IPS-15b (cell line): ENCODE data around the gene NKAIN2.
"Not testable (repeated sequence)": the region's sequence is repeated elsewhere in the genome, so short reads cannot be mapped to it uniquely, and the experiment has no call there.

Experiments
- H3K27me3 ChIP-seq: one replicate; pipeline ENCODE4 v1.6.1; 2013; ENCODE audit warnings: low read length; ENCODE audit not compliant: control insufficient read depth, insufficient read depth
- H3K36me3 ChIP-seq: one replicate; pipeline ENCODE4 v1.6.1; 2013; ENCODE audit warnings: low read length; ENCODE audit not compliant: control insufficient read depth, insufficient read depth
- H3K4me1 ChIP-seq: one replicate; pipeline ENCODE4 v1.6.1; 2013; ENCODE audit warnings: mild to moderate bottlenecking, low read length; ENCODE audit not compliant: control insufficient read depth, insufficient read depth
- H3K4me3 ChIP-seq: one replicate; pipeline ENCODE4 v1.5.1; 2013; ENCODE audit warnings: low read depth, low read length
- H3K9ac ChIP-seq: one replicate; pipeline ENCODE4 v1.6.1; 2013; ENCODE audit warnings: low read depth, mild to moderate bottlenecking, low read length
- H3K9me3 ChIP-seq: one replicate; pipeline ENCODE4 v1.6.1; 2013; ENCODE audit warnings: mild to moderate bottlenecking, low read length; ENCODE audit not compliant: control insufficient read depth, insufficient read depth

The NKAIN2 gene

DNA sequence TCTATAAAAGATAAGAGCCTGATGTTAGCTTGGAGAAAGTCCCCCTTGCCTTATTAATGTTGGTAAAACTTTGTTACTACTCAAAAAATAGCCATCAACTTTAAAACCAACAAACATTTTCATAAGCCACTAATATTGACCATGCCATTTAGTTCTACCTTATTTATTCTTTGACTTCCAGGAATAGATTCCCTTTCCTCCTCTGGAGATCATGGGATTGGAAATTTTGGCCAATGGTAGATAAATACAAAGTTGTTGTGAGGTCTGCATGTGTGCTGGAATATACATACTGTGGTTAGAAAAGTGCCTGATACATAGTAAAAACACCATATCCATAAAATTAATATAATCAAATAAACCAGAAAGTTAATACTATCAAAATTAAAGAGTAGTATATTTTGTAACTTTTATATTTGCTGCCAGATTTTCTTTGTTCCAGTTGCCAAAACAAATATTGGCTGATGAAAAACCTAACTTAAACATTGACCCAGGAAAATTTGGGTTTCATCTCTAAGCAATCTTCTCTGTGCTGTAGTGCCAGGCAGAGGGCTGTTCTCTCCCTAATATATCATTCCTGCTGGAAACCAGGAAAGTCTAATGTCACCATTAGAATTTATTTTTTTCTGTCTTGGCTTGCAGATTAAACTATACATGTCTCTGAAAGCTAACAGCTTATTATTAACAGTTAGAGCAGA, 169.1 kb downstream of the NKAIN2 start:
- Histone ChIP-seq H3K36me3 (no peaks in the 10 kb centered on the region), H3K4me1 (no peaks in the 10 kb centered on the region), H3K27me3 (no peaks in the 10 kb centered on the region), H3K9ac (no peak overlapping the region), H3K4me3 (no peak overlapping the region), H3K9me3 (no peaks in the 10 kb centered on the region)

DNA sequence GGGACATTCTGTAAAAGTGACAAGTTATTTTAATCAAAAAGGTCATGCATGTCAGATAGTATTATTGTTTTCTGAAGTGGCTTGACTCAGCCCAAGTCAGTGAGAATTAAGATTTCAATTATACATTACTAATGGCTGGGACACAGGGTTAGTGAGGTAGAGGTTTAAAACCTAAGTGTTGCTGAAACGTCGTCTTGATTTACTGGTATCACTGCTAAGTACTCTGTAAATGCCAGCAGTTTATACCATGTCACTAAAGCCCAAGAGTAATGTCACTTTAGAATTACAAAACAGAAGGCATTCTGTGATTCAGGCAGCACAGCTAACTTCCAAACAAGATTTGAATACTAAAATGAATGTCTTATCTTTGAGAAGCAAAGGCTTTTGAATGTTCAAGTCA, 176.6 kb downstream of the NKAIN2 start:
- no peaks in the 10 kb centered on the region for H3K36me3 ChIP-seq
- no peak overlapping the region for H3K4me3 ChIP-seq
- H3K4me1 ChIP-seq = no peaks in the 10 kb centered on the region
- H3K27me3 ChIP-seq = no peaks in the 10 kb centered on the region
- H3K9ac ChIP-seq = no peak overlapping the region
- no peaks in the 10 kb centered on the region for H3K9me3 ChIP-seq

DNA sequence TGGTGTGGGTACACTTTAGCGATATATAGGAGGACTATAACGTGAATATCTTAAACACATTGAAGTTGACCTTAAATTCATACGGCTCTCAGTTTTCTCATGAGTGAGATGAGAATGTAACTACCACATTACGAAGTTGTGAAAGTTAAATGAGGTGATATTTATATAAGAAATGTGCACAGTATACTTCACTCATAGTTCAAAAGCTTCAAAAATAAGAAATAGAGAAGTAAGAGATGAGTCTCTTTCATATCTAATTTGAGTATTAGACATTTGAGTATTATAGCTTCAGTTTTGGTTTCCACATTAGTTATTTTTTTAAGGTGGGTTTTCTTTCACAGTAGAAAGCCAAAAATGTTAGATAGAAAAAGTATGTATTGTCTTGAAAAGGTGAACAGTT, 183.3 kb downstream of the NKAIN2 start:
- Histone ChIP-seq H3K4me1 (no peaks in the 10 kb centered on the region), H3K27me3 (no peaks in the 10 kb centered on the region), H3K9me3 (no peaks in the 10 kb centered on the region), H3K9ac (no peak overlapping the region), H3K4me3 (no peak overlapping the region), H3K36me3 (no peaks in the 10 kb centered on the region)

DNA sequence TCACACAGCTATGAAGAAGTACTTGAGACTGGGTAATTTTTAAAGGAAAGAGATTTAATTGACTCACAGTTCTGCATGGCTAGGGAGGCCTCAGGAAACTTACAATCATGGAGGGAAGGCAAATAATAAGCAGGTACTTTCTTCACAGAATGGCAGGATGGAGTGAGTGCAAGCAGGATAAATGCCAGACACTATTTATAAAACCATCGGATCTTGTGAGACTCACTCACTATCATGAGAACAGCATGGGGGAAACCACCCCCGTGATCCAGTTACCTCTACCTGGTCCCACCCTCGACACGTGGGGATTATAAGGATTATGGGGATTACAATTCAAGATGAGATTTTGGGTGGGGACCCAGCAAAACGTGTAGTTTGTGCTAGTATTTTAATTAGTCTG, 186.3 kb downstream of the NKAIN2 start:
- H3K36me3 ChIP-seq, H3K9ac ChIP-seq, H3K4me3 ChIP-seq, H3K4me1 ChIP-seq, H3K27me3 ChIP-seq, H3K9me3 ChIP-seq: not testable (repeated sequence)

DNA sequence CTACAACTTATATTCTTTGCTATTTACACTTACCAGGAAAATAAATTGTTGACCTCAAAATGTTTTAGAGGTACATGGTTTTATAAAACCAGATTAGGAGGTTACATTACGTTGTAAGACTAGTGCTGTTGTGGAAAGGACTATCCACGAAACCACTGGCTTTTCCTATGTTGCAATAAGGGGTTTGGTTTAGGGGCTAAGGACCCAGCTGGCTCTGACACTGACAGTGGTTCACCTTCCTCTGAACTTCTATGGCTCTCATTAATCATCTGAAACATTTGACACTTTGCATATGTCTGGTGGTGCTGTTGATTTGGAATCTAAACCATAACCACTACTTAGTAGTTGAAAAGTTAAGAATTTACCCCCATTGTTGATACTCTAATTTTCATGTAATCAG, 186.7 kb downstream of the NKAIN2 start:
- H3K9ac ChIP-seq = no peak overlapping the region
- no peak overlapping the region for H3K4me3 ChIP-seq
- H3K4me1 ChIP-seq = no peaks in the 10 kb centered on the region
- H3K9me3 ChIP-seq = no peaks in the 10 kb centered on the region
- no peaks in the 10 kb centered on the region for H3K27me3 ChIP-seq
- H3K36me3 ChIP-seq = no peaks in the 10 kb centered on the region

DNA sequence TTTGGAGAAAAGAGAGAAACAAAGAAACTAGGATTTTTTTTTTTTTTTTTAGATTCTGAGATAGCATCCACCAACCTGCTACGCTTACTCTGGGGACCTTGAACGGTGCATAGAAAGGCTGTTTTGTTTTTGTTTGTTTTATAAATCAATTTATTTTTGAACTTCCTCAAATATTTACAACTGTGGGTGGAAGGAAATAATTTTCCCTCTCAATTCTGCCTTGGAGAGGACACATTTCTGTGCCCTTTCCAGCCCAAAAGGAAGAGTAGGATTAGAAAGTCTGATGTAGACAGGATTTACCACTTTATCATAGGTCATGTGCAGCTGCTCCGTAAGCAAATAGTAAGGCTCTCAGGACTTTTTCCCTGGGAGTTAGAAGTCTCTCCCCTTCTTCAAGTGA, 190.5 kb downstream of the NKAIN2 start:
- Histone ChIP-seq H3K36me3 (no peaks in the 10 kb centered on the region), H3K4me3 (no peak overlapping the region), H3K9ac (no peak overlapping the region), H3K27me3 (no peaks in the 10 kb centered on the region), H3K9me3 (no peaks in the 10 kb centered on the region), H3K4me1 (no peaks in the 10 kb centered on the region)

DNA sequence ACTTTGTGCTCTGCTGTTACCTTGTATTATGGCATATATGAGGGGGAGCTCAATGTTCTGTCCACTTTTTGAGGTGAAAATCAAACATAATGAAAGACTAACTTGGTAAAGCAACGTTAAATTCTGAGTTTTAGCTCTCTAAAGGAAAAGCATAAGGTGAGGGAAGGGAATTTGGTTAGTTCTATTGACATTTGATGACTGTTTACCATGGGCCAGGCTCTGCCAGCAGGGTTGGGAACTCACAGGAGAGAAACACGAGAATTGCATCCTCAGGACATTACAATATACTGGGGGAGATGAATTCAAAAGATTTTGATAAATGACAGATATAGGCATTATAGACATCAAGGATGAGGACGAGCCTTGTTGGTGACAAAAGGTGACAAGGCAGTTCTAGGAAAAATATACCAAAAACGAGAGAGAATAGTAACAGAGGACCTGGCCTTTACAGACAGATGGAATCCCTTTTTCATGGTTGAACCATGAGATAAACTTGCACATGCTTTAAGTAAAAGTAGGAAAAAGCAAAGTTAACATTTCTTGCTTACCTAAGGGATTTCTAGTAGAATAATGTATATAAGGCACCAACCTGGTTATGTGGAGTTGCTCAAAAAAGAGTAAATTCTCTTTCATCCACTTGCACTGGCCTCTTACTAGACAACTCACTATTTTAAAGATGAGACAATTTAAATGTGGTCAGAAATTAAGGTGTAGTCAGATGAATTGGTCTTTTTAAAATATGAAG, 191.4 kb downstream of the NKAIN2 start:
- Histone ChIP-seq H3K9ac (no peak overlapping the region), H3K27me3 (no peaks in the 10 kb centered on the region), H3K9me3 (no peaks in the 10 kb centered on the region), H3K4me1 (no peaks in the 10 kb centered on the region), H3K4me3 (no peak overlapping the region), H3K36me3 (no peaks in the 10 kb centered on the region)

DNA sequence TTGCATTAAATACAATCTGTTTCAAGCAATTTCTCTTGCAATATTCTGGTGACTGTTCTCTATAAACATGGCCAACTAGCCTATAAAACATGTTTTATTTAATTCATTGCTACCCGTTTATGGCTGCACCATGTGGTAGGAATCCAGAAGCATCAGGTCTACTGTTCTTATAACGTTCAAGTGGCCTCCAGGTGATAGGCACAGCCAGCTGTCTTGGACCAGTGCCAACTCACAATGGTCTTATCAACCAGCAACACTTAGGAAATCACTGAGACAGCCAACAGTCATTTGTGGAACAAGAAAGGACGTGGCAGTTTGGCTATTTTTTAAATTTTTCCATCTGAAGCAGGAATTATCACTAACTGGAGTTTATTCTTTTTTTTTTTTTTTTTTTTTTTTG, 193.6 kb downstream of the NKAIN2 start:
- H3K4me1 ChIP-seq = no peaks in the 10 kb centered on the region
- H3K36me3 ChIP-seq = no peaks in the 10 kb centered on the region
- H3K9ac ChIP-seq = no peak overlapping the region
- H3K9me3 ChIP-seq = no peaks in the 10 kb centered on the region
- H3K27me3 ChIP-seq = no peaks in the 10 kb centered on the region
- H3K4me3 ChIP-seq = no peak overlapping the region

DNA sequence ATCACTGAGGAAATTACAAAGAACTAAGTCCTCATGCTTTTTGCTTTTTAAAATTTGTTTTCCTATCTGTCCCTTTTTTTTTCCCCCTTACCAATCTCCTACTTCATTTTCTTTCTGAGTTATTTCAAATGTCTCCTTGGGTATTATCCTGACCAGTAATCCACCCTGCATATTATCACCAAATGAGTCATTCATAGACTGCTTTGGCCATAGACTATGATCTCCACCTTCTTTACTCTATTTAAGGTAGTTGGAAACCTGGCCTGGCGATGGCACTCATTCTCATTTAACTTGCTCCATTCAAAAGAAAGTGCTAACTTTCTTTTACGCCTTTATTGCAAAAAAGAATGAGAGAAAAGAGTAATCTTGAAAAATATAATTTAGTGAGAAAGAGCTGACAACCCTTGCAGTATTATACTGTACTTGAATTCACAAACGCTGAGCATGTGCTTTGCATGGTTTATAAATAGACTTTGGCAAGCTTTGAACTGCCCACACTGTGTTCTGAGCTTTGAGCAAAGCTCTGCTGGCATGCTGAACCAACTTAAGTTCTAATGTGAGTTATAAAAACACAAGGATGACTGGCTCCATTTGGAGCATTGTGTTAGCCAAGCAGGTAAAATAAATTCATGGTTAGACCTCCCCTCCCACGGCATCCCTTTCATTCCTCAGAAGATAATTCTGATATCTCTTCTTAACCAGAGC, 198.9 kb downstream of the NKAIN2 start:
- H3K4me3 ChIP-seq = no peak overlapping the region
- H3K36me3 ChIP-seq = no peaks in the 10 kb centered on the region
- no peak overlapping the region for H3K9ac ChIP-seq
- no peaks in the 10 kb centered on the region for H3K9me3 ChIP-seq
- H3K27me3 ChIP-seq = no peaks in the 10 kb centered on the region
- no peaks in the 10 kb centered on the region for H3K4me1 ChIP-seq

DNA sequence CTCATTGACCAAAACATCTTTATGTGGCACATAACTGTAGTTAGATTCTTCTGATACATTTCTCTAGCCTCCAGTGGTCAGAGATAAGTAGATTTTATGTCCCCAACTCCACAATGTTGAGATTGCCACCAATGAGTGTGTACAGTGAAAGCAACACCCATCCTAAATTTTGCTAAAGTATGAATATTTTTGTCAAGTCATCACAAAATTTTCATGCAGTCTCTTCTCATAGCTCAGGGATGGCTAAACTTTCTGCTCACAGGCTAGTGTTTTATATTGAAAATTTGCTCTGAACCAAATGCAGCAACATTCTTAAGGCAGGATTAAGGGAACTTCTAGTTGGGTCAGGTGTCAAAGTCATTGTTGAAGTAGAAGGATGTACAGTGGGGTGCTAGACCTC, 203.6 kb downstream of the NKAIN2 start:
- Histone ChIP-seq H3K9ac (no peak overlapping the region), H3K36me3 (no peaks in the 10 kb centered on the region), H3K4me1 (no peaks in the 10 kb centered on the region), H3K27me3 (no peaks in the 10 kb centered on the region), H3K4me3 (no peak overlapping the region), H3K9me3 (no peaks in the 10 kb centered on the region)

DNA sequence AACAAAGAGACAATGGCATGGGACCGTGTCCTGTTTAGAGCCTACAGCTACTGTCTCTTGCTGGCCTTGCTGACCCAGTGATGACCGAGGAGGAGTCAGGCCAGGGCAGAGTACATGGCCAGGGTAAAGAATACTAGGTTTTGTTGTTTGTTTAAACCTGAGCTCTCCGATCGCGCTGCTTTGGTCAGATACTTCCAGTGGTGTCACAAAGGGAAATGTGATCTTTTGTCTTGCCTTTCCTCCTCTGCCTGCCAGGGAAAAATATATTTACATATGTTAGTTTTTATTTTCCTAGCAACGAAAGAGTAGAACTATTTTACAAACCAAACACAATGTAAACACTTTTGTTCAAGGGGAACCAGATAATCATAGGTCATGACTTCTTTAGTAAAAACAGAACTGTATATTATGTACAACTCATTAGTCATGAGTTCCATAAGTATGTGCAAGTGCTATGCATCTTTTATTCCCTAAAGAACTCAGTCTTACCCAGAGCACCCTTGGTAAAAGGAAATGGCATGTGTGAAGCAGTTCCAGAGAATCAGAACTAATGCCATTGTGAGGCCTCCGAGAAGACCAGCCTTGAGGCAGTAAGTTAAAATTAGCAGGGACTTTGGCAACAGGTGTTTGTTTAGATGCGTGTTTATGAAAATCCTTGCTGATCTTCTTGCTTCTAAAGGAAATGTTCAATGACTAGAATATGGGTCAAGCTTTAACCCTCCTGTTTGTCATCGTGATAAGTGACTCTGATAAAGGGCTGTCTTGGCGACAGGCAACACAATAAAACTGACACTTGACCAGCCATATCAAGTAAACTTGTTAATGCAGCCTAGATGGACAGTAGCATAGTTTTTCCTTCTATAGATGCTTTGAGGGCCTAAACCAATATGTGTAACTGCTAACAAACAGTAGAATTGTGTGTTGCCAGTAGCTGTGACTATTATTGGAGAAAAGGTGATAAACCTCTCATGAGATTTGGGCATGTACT, 204.6 kb downstream of the NKAIN2 start:
- Histone ChIP-seq H3K36me3 (no peaks in the 10 kb centered on the region), H3K9ac (no peak overlapping the region), H3K27me3 (no peaks in the 10 kb centered on the region), H3K9me3 (no peaks in the 10 kb centered on the region), H3K4me3 (no peak overlapping the region), H3K4me1 (no peaks in the 10 kb centered on the region)
